Erythroblast (primary cell): ENCODE data around the gene MAPK10.

Source experiments
- GATA1 ChIP-seq: IDR thresholded peaks from 2 replicates; pipeline ENCODE4 v1.6.1; 2011; ENCODE audit warnings: low read depth, mild to moderate bottlenecking, control low read depth, low read length, moderate library complexity
- POLR2A ChIP-seq: IDR thresholded peaks from 2 replicates; pipeline ENCODE4 v1.6.1; 2011; ENCODE audit warnings: mild to moderate bottlenecking, low read length

DNA sequence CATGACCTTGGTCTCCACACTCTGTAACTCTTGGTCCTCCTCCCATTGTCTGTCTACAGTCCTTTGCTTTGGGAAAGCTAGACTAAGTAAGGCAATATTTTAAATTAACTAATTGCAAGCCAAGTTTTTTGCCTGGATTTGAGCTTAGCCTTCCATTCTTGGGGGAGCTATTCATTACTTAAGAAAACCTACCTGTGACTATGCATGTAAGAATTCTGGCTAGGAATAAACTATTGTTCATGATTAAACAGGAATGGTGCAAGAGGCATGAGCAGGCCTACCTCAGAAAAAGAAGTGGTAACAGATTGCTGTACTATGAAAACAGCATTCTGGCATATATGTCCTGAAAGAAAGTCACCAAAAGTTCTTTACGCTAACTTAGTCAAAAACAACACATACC, 309.4 kb downstream of the MAPK10 start:
- TF ChIP-seq POLR2A (no peak), GATA1 (no peak)
